ENCODE measurements around the gene PLK5. TPM values are rescaled to one million over a fixed set of nuclear protein-coding genes. Genes with fewer than 3 reads are reported as not detected.

The PLK5 gene
- total and polyA plus RNA-seq, 2 donors from 2014 or later, result not detected

DNA sequence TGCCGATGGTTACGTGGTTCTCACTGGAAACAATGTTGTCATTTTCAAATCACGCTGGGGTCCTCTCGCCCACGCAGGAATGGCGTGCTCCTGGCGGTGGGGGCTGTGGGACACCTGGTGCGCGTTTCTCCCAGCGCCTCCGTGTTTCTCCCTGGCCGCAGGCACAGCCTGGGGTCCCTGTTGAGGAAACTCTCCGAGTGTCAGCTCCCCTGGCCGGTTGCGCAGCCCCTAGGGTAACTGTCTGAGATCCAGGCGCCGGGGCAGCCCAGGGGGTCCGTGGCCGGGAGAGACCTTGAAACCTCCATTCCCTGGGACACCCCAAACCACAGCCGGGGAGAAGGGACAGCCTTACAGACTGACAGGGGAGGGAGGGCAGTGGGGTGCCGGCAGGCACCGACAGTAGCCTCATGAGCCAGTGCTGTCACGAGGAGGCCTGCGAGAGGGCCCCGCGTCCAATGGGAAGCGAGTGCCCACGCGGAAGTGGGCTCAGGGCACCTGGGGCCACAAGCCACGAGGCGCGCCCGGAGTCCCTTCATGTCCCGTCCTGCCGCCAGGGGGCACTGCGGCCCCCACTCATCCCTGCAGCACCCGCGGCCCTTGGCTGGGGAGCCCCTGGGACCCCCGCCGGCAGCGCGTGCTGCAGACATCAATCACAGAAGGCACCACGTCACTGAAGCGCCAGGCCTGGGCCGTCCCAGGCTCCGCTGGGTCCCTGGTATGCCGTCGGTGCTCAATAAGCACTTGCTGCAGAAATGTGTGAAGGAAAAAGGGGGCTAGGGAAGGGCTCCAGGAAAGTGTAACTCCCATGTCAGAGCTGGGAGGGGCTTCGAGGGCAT lies 20.6 kb upstream of the PLK5 start:
- no peak overlapping the region for H3K4me3 ChIP-seq (ENCODE audit: low read length in 3 of 3)
- DNase-seq, result peak in 4 of 5 donors; percentile 61 to 74 (median 66)

DNA sequence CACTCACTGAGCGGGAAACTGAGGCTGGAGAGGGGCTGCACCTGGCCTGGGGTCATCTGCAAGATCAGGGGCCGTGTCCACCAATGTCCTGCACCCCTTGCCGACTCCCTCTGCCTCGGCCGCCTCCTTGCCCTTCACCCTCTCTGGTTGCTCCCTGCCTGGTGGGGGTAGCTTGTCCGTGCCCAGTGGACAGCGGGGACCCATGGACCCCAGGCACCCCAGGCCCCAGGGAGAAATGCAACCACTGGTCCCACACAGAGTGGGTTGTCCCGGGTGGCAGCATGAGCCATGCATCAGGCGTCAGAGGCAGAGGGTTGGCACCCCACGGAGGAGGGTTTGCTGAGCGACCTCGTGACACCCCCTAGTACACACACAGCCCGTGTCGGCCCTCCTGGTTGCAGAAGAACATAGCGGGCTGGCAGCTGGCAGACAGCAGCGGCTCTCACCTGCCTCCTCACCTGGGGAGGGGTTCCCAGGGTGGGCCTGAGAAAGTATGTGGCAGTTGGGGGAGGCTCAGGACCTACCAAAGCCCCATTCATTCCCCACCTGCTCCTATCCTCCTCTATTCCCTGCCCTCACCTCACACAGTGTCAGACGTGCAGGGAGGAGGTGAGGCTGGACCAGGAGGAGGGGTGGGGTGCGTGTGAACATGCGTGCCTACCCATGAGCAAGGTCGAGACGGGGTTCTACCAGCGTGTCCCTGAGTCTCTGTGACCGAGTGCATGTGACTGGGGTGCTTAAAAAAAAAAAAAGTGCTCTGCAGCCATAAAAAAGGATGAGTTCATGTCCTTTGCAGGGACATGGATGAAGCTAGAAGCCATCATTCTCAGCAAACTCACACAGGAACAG lies 19.7 kb upstream of the PLK5 start:
- no peak overlapping the region for H3K9ac ChIP-seq (ENCODE audit: low read length in 3 of 3)
- intact Hi-C loops (cut with DNase I), result no loop called here
- no peak overlapping the region for H3K4me3 ChIP-seq (ENCODE audit: low read length in 3 of 3)
- no peaks in the 10 kb centered on the region for H3K36me3 ChIP-seq (ENCODE audit: control insufficient read depth in 2 of 3, insufficient read depth in 3 of 3, low read length in 3 of 3)
- H3K4me1 ChIP-seq (ENCODE audit: control insufficient read depth in 2 of 3, insufficient read depth in 2 of 3, low read depth in 1 of 3, low read length in 3 of 3), result peaks cover 0 to 6% (median 0%) of the 10 kb centered on the region in 3 donors
- peak in 2 of 5 donors; percentile 58 to 75 for DNase-seq
- H3K27me3 ChIP-seq (ENCODE audit: control insufficient read depth, insufficient read depth, low read length), result peaks cover 17% of the 10 kb centered on the region
- no peak for TF ChIP-seq CTCF (IDR thresholded peaks at IDR 0.05; ENCODE audit: borderline replicate concordance, extremely low read depth, insufficient read depth)
- no peaks in the 10 kb centered on the region for H3K9me3 ChIP-seq (ENCODE audit: control insufficient read depth in 2 of 3, insufficient read depth in 1 of 3, low read length in 3 of 3)
- FAIRE-seq, result no peak
- H3K27ac ChIP-seq (ENCODE audit: low read depth in 2 of 2, low read length in 2 of 2), result no peak overlapping the region

More for the DNA sequence above, 20.6 kb upstream of the PLK5 start:
- Histone ChIP-seq H3K27ac (ENCODE audit: low read depth in 2 of 2, low read length in 2 of 2) (no peak overlapping the region), H3K36me3 (ENCODE audit: control insufficient read depth in 2 of 3, insufficient read depth in 3 of 3, low read length in 3 of 3) (no peaks in the 10 kb centered on the region), H3K4me1 (ENCODE audit: control insufficient read depth in 2 of 3, insufficient read depth in 2 of 3, low read depth in 1 of 3, low read length in 3 of 3) (peaks cover 0 to 3% (median 0%) of the 10 kb centered on the region in 3 donors), H3K9ac (ENCODE audit: low read length in 3 of 3) (no peak overlapping the region), H3K9me3 (ENCODE audit: control insufficient read depth in 2 of 3, insufficient read depth in 1 of 3, low read length in 3 of 3) (no peaks in the 10 kb centered on the region), H3K27me3 (ENCODE audit: control insufficient read depth, insufficient read depth, low read length) (peaks cover 17% of the 10 kb centered on the region)
- FAIRE-seq, result no peak
- TF ChIP-seq CTCF (IDR thresholded peaks at IDR 0.05; ENCODE audit: borderline replicate concordance, extremely low read depth, insufficient read depth), result peak; percentile 35
- intact Hi-C loops (cut with DNase I), result no loop called here

- intact Hi-C loops (cut with DNase I), result no loop called here
- peaks cover 0 to 6% (median 0%) of the 10 kb centered on the region in 3 donors for H3K4me1 ChIP-seq (ENCODE audit: control insufficient read depth in 2 of 3, insufficient read depth in 2 of 3, low read depth in 1 of 3, low read length in 3 of 3)
- no peaks in the 10 kb centered on the region for H3K9me3 ChIP-seq (ENCODE audit: control insufficient read depth in 2 of 3, insufficient read depth in 1 of 3, low read length in 3 of 3)
- no peak overlapping the region for H3K9ac ChIP-seq (ENCODE audit: low read length in 3 of 3)
- DNase-seq, result no peak
- FAIRE-seq, result no peak
- no peak overlapping the region for H3K27ac ChIP-seq (ENCODE audit: low read depth in 2 of 2, low read length in 2 of 2)
- no peak for TF ChIP-seq CTCF (IDR thresholded peaks at IDR 0.05; ENCODE audit: borderline replicate concordance, extremely low read depth, insufficient read depth)
- H3K36me3 ChIP-seq (ENCODE audit: control insufficient read depth in 2 of 3, insufficient read depth in 3 of 3, low read length in 3 of 3), result no peaks in the 10 kb centered on the region
- H3K27me3 ChIP-seq (ENCODE audit: control insufficient read depth, insufficient read depth, low read length), result peaks cover 17% of the 10 kb centered on the region
- no peak overlapping the region for H3K4me3 ChIP-seq (ENCODE audit: low read length in 3 of 3)
Measured at GRCh38 chr19:1505012-1505411, 18.9 kb upstream of the PLK5 start.
